NCI-H748 treated with DMSO at 0.1 percent for 48 hours (cell line): Measurements from ENCODE around the gene RBPJ.

Experiments used
- DNase-seq: peaks from one replicate; lab custom pipeline; 2025; lab: John Stamatoyannopoulos, UW

The RBPJ gene

GRCh38 chr4:26420913-26421312 is 100.1 kb downstream of the RBPJ start:
- no peak for DNase-seq

GRCh38 chr4:26424153-26424552 is 103.3 kb downstream of the RBPJ start:
- DNase-seq: no peak

- DNase-seq: no peak
Observed at GRCh38 chr4:26424838-26425237, 104.0 kb downstream of the RBPJ start.

GRCh38 chr4:26425953-26426352 is 105.1 kb downstream of the RBPJ start:
- no peak for DNase-seq

GRCh38 chr4:26426892-26427291 is 106.1 kb downstream of the RBPJ start:
- no peak for DNase-seq

GRCh38 chr4:26429910-26430309 is 109.1 kb downstream of the RBPJ start:
- no peak for DNase-seq

GRCh38 chr4:26431461-26432180 is 110.8 kb downstream of the RBPJ start:
- DNase-seq: no peak

- no peak for DNase-seq
Observed at GRCh38 chr4:26432419-26432818, 111.6 kb downstream of the RBPJ start.

- DNase-seq: no peak
Observed at GRCh38 chr4:26433556-26433955, 112.7 kb downstream of the RBPJ start.

GRCh38 chr4:26434030-26434639 is 113.3 kb downstream of the RBPJ start:
- DNase-seq: no peak

- DNase-seq: no peak
Observed at GRCh38 chr4:26441102-26441501, 120.3 kb downstream of the RBPJ start.

- DNase-seq: no peak
Observed at GRCh38 chr4:26441771-26442170, 121.0 kb downstream of the RBPJ start.

- no peak for DNase-seq
Observed at GRCh38 chr4:26447378-26447777, 126.6 kb downstream of the RBPJ start.

GRCh38 chr4:26450418-26450817 is 129.6 kb downstream of the RBPJ start:
- DNase-seq: no peak

GRCh38 chr4:26451597-26451996 is 130.8 kb downstream of the RBPJ start:
- no peak for DNase-seq

- peak; percentile 87 for DNase-seq
Observed at GRCh38 chr4:26452565-26453531, 132.0 kb downstream of the RBPJ start.

- no peak for DNase-seq
Observed at GRCh38 chr4:26454961-26455360, 134.1 kb downstream of the RBPJ start.

GRCh38 chr4:26455571-26455970 is 134.8 kb downstream of the RBPJ start:
- DNase-seq: no peak

GRCh38 chr4:26457412-26457811 is 136.6 kb downstream of the RBPJ start:
- DNase-seq: no peak

- no peak for DNase-seq
Observed at GRCh38 chr4:26458157-26458561, 137.3 kb downstream of the RBPJ start.

- DNase-seq: peak; percentile 2
Observed at GRCh38 chr4:26459054-26459755, 138.4 kb downstream of the RBPJ start.
